Muscle layer of colon (tissue), 2 donors: ENCODE data around the gene SLC39A3.

Source experiments
- H3K27ac ChIP-seq: one replicate; pipeline ENCODE4 v1.7.0; 2013; ENCODE audit warnings: low read depth, mild to moderate bottlenecking, low read length, moderate library complexity
- H3K27me3 ChIP-seq, 2 donors: one replicate each; pipeline ENCODE4 v1.7.0; 2013; ENCODE audit warnings: low read length in 2 of 2, mild to moderate bottlenecking in 2 of 2; ENCODE audit not compliant: insufficient read depth in 2 of 2, control insufficient read depth in 1 of 2
- H3K36me3 ChIP-seq: one replicate; pipeline ENCODE4 v1.7.0; 2013; ENCODE audit warnings: mild to moderate bottlenecking, low read length; ENCODE audit not compliant: insufficient read depth
- H3K4me1 ChIP-seq: one replicate; pipeline ENCODE4 v1.7.0; 2013; ENCODE audit warnings: mild to moderate bottlenecking, low read length; ENCODE audit not compliant: insufficient read depth
- H3K4me3 ChIP-seq, 2 donors: one replicate each; pipeline ENCODE4 v1.7.0; 2013; ENCODE audit warnings: low read length in 2 of 2, low read depth in 1 of 2, mild to moderate bottlenecking in 1 of 2, moderate library complexity in 1 of 2
- H3K9ac ChIP-seq: one replicate; pipeline ENCODE4 v1.7.0; 2013; ENCODE audit warnings: low read length
- H3K9me3 ChIP-seq: one replicate; pipeline ENCODE4 v1.7.0; 2013; ENCODE audit warnings: mild to moderate bottlenecking, low read length
- donor health status: abdominal sarcoma.
- donor health status: Adenocarcinoma of cecum.

SLC39A3 gene, protein sequence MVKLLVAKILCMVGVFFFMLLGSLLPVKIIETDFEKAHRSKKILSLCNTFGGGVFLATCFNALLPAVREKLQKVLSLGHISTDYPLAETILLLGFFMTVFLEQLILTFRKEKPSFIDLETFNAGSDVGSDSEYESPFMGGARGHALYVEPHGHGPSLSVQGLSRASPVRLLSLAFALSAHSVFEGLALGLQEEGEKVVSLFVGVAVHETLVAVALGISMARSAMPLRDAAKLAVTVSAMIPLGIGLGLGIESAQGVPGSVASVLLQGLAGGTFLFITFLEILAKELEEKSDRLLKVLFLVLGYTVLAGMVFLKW

DNA sequence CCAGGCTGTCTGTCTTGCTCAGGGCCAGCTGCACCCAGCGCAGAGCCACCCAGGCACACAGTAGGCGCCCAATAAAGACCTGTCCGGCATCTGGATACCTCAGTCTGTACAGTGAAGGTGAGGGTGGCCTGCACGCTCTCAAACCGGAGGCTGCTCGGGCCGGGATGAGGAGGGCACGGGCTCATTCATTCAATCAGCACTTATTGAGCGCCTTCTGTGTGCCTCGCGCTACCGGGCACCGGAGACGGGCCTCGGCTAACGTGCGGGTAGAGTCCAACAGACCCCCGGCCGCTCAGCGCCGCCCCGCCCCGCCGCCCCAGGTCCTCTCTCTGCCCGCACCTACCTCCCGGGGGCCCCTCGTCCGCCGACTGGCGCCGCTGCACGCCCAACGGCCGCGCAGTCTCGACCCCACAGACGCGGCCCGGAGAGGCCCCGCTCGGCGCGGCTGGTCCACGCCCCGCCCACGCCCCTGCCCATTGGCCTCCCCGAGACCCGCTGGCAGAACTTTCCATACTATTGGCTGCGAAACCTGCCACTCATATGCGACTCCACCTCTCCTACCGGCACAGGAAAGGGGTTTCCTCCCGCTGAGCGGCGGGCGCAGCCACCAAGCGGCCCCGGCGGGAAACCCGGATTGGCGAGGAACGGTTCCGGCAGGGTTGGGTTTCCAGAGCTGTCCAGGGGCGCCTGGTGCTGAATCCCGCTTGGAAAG lies at the start of gene SLC39A3:
Gene SLC39A3, minus strand, starts transcription at position 416 of the 712 bp plus-strand sequence. CDS start 2,760 bp downstream, outside the sequence.
- peaks cover 11% of the 10 kb centered on the region for H3K4me1 ChIP-seq
- H3K36me3 ChIP-seq, result peaks cover 18% of the 10 kb centered on the region
- H3K27ac ChIP-seq, result no peak within 1 kb of the TSS
- no peaks in the 10 kb centered on the region for H3K27me3 ChIP-seq
- H3K9me3 ChIP-seq, result no peaks in the 10 kb centered on the region
- peak within 1 kb of the TSS; percentile 85 to 99 for H3K4me3 ChIP-seq
- H3K9ac ChIP-seq, result peak within 1 kb of the TSS; percentile 24

DNA sequence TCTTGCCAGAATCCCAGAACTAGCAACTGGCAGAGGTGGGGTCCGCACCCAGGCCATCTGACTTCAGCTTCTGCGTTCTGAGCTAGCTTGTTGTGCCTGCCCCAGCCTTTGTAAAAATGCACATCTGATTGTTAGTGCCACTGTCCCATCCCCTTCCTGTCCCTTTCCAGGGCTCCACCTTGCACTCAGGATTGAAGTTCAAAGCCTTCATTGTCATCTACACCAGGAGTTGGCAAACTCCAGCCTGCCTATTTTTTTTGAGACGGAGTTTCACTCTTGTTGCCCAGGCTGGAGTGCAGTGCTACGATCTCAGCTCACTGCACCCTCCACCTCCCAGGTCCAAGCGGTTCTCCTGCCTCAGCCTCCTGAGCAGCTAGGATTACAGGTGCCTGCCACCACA lies 48.4 kb upstream of the SLC39A3 start:
- Histone ChIP-seq H3K9me3 (no peaks in the 10 kb centered on the region), H3K4me1 (peaks cover 23% of the 10 kb centered on the region), H3K27ac (no peak overlapping the region), H3K4me3 (no peak overlapping the region), H3K36me3 (peaks cover 8% of the 10 kb centered on the region), H3K27me3 (no peaks in the 10 kb centered on the region), H3K9ac (no peak overlapping the region)

DNA sequence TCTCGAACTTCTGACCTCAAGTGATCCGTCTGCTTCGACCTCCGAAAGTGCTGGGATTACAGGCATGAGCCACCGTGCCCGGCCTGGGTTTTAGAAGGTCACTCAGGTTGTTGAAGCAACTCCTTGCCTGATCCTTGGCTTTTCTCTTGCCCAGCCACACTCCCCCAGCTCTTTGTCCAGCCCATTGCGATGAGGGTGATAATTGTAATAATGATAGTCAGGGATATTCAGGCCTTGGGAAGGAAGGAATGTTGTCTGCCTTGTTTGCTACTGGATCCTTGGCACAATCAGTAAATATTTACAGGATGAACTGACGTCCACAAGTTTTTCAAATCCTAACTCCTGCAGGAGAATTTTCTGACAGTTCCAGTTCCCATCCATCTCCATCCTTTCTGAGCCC lies 47.3 kb upstream of the SLC39A3 start:
- Histone ChIP-seq H3K4me1 (peaks cover 28% of the 10 kb centered on the region), H3K27me3 (no peaks in the 10 kb centered on the region), H3K36me3 (peaks cover 8% of the 10 kb centered on the region), H3K9me3 (no peaks in the 10 kb centered on the region), H3K9ac (no peak overlapping the region), H3K27ac (no peak overlapping the region), H3K4me3 (no peak overlapping the region)

DNA sequence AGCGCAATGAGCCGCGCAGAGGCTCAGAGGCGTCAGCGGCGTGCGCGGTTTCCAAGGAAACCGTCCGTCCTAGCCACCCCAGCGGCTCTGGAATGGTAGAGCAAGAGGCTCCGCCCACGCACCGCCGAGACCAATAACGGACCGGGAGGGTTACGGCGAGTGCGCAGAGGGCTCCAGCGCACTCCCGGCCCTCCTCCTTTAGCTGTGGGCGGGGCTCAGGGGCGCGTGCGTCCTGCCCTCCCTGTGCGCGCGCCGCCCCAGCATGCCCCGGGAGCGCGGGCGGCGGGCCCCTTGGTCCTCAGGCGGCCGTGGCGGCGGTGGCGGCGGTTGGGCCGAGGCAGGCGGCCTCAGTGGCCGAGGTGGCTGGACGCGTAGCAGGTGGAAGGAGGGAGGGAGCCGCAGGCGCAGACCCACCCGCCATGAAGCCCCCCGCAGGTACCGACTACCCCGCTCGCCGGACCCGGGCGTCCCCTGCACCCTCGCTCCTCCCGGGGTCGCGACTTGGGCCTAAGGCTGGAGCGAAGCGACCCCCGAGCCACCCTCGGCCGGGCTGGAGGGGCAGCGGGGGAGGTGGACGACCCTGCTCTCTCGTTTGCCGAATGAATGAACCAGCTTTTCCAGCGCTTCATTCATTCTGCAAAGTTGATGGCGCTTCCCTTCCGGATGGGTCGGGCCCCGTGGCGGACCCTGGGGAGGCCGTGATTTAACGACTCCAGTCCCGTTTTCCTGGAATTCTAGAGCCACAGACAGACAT lies 45.6 kb upstream of the SLC39A3 start, which contains the start of gene THOP1:
Gene THOP1, plus strand, starts transcription at position 260 of the 754 bp plus-strand sequence. Its CDS starts 160 bp downstream, at position 420.
- Histone ChIP-seq H3K36me3 (peaks cover 3% of the 10 kb centered on the region), H3K9ac (peak within 1 kb of the TSS; percentile 44), H3K9me3 (no peaks in the 10 kb centered on the region), H3K4me3 (peak within 1 kb of the TSS; percentile 66 to 67), H3K4me1 (peaks cover 45% of the 10 kb centered on the region), H3K27ac (peak within 1 kb of the TSS; percentile 75), H3K27me3 (no peaks in the 10 kb centered on the region)

DNA sequence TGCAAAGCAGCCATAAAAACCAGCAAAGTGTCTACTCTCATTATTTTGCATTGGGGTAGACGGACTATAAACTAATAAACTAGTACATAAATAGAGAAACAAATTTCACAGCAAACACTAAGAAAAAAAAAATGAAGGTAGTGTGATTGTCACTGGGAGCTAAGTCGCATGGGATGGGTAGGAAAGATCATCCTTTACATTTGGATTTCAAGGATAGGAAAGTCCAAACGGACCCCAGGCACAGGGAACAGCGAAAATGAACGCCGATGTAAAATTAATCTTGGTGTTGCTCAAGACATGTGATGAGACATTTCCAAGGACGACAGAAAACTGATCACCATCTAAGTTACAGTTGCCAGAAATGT lies 43.9 kb upstream of the SLC39A3 start:
- Histone ChIP-seq H3K4me3 (peak overlapping the region; percentile 16 to 83), H3K27ac (peak overlapping the region; percentile 92), H3K9me3 (no peaks in the 10 kb centered on the region), H3K4me1 (peaks cover 51% of the 10 kb centered on the region), H3K27me3 (no peaks in the 10 kb centered on the region), H3K9ac (no peak overlapping the region), H3K36me3 (no peaks in the 10 kb centered on the region)

DNA sequence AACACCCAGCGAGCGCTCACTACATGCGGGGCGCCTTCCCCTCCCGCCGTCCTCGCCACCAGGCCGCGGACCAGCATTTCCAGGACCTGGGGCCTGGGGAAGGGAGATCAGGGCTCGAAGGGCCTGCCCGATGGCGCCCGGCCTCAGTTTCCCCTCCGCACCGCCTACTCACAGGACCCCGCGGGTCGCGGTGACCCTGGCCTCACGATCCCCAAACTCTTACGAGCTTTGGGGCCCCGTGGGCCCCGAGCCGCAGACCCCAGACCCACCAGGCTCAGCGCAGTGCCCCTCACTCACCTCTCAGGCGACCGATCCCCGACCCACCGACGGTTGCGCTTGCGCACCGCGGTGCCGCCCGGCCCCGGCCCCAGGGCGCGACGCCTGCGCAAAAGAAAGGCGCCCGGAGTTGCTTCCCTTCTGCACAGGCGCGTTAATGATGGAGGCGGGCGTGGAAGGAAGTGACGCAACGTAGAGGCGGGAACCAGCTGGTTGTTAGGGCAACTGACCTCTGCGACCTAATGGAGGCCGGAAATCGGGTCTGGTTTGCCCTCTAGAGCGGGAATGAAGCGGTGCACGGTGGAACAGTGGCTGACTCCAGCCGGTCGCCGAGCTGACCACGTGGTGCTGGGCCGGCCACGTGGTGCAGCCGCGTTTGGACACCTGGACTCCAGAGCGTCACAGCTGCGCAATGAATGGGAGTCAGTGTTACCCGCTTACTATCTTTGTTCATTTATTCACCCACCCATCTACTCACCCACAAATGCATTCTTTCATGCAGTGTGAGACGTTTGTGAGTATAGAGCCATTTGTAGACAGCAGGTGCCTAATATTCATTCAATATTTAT lies 43.3 kb upstream of the SLC39A3 start, which contains the start of gene SGTA:
Gene SGTA, minus strand, starts transcription at position 338 of the 845 bp plus-strand sequence. CDS start 14,205 bp downstream, outside the sequence.
- Histone ChIP-seq H3K9me3 (no peaks in the 10 kb centered on the region), H3K27ac (peak within 1 kb of the TSS; percentile 92), H3K27me3 (no peaks in the 10 kb centered on the region), H3K36me3 (no peaks in the 10 kb centered on the region), H3K9ac (peak within 1 kb of the TSS; percentile 87), H3K4me3 (peak within 1 kb of the TSS; percentile 83 to 99), H3K4me1 (peaks cover 51% of the 10 kb centered on the region)

DNA sequence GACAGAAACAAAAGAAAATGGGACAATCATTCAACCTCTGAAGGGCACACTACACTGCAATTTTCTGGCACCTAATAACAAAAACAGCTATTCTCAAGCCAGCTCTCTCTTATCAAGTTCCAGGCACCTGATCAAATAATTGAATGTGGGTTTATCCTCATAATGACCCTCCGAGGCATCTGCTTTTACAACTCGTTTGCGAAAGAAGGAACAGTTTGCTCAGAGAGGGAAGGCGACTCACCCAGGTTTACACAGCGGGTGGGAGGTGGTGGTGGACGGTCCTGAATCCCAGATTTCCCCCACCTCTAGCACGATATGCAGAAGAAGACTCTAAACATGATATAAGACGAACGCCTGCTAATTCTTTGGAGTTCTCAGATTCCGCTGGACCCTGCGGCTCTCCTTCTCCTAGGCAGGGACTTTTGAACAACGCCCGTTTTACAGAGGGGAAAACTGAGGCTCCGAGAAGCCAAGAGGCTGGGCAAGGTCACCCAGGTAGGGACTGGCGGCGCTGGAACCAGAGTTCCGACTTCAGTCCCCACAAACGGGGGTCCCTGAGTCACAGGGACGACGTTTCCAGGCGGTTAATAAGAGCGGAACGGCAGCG lies 42.6 kb upstream of the SLC39A3 start:
- Histone ChIP-seq H3K36me3 (no peaks in the 10 kb centered on the region), H3K4me1 (peaks cover 51% of the 10 kb centered on the region), H3K9me3 (no peaks in the 10 kb centered on the region), H3K27me3 (no peaks in the 10 kb centered on the region), H3K9ac (peak overlapping the region; percentile 87), H3K27ac (peak overlapping the region; percentile 92), H3K4me3 (peak overlapping the region; percentile 83 to 99)

DNA sequence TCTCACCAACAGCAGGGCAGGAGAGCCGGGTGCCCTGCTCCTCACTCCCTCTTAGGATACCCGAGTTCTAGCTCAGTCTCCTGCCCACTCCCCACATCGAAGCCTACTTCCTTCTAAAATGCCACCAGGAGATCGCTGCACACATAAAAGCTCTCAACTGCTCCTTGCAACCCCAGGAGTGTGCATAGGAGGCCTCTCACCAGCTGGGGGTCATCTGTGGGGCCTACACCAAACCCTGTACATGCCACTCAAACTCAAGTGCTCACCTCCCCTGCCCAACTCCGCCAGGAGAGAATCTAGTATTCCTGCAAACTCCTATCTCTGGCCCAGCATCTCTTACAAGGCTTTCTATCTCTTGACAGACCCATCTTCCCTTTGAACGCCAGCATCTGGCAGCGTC lies 40.5 kb upstream of the SLC39A3 start:
- Histone ChIP-seq H3K36me3 (no peaks in the 10 kb centered on the region), H3K4me1 (peaks cover 44% of the 10 kb centered on the region), H3K9ac (no peak overlapping the region), H3K27ac (no peak overlapping the region), H3K4me3 (no peak overlapping the region), H3K9me3 (no peaks in the 10 kb centered on the region), H3K27me3 (no peaks in the 10 kb centered on the region)

DNA sequence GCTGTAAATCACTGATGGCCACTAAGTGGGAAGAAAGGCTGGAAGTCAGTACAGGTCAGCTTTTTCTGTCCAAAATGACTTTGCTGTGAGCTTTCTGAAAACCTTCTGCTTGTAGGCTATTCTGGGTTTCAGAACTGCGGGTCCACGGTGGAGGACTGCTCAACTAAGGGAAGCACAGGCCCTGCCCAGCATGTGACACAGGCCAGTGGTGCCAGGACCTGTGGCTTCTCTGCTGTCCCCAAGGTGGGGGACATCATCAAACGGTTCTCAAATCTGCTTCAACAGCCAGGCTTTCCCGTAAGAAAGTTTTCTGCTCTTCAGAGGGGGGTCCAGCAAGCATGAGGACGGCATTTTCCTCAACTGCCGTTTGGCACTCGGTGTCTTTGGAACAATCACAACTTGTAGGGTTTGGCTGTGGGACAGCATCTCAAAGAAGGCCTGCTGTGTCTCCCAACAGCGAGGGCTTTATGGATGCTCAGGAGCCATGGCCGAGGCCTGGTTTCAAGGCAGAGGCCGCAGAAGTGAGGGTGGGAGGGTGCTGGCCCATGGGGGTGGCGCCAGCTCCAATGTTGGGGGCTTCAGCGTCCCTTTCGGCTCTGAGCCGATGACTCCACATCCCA lies 39.4 kb upstream of the SLC39A3 start:
- peaks cover 44% of the 10 kb centered on the region for H3K4me1 ChIP-seq
- no peaks in the 10 kb centered on the region for H3K9me3 ChIP-seq
- no peak overlapping the region for H3K4me3 ChIP-seq
- H3K27me3 ChIP-seq, result no peaks in the 10 kb centered on the region
- H3K36me3 ChIP-seq, result no peaks in the 10 kb centered on the region
- no peak overlapping the region for H3K27ac ChIP-seq
- no peak overlapping the region for H3K9ac ChIP-seq

DNA sequence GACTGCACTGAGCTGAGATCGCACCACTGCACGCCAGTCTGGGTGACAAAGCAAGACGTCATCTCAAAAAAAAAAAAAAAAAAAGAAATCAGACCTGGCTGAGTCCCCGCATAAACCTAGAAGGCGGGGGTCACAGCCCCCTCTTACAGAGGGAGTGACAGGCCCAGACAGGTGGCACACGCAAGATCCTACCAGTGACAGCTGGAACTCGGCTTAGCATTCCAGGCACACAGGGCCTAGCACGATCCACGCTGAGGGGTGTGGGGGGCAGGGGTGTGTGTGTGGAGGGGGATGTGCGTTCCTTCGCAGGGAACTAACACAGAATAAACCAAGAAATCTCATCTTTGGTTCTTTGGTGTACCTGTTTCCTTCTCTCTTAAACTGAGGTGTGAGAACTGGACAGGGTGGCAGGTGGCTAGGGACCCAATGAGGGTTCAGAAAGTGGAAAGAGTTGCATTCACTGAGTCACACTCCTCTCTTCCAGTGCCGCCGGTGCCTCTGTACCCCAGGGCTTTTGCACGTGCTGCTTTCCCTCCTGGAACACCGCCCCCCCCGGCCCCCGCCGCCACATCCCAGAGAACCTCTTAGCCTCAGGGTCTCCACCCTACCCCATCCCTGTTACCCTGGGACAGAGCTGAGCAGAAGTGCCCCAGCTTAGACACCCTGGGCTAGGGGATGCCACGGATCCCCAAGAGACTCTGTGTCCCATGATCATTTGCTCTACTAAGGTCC lies 38.3 kb upstream of the SLC39A3 start:
- no peaks in the 10 kb centered on the region for H3K27me3 ChIP-seq
- H3K27ac ChIP-seq, result no peak overlapping the region
- H3K36me3 ChIP-seq, result no peaks in the 10 kb centered on the region
- H3K4me1 ChIP-seq, result peaks cover 35% of the 10 kb centered on the region
- H3K9me3 ChIP-seq, result no peaks in the 10 kb centered on the region
- no peak overlapping the region for H3K4me3 ChIP-seq
- H3K9ac ChIP-seq, result no peak overlapping the region
